Motor neuron (in vitro differentiated cells): ENCODE results near the gene OR51E2. TPM values are rescaled to one million over a fixed set of nuclear protein-coding genes. Genes with fewer than 3 reads are reported as not detected.

Experiments used
- ATAC-seq, 8 experiments: fragments of 200-7000 bp; cut with Tn5 transposase; replicated peaks in 6 of 8; 2 replicates each; pipeline ENCODE4 v1.8.0; 2021; ENCODE audit warnings: mild to moderate bottlenecking in 8 of 8, moderate library complexity in 8 of 8
- H3K27ac ChIP-seq, 2 donors: fragments of 250-450 bp; sonication (Bioruptor Pico); 2 replicates each; pipeline ENCODE4 v1.9.0; 2021; ENCODE audit warnings: antibody characterized with exemption in 2 of 2, mild to moderate bottlenecking in 2 of 2, moderate library complexity in 1 of 2
- H3K4me1 ChIP-seq, 2 donors: fragments of 250-450 bp; sonication (Bioruptor Pico); replicated peaks in 1 of 2; 2 replicates each; pipeline ENCODE4 v1.6.1; 2021; ENCODE audit warnings: antibody characterized with exemption in 2 of 2, mild to moderate bottlenecking in 2 of 2, moderate library complexity in 1 of 2
- H3K4me3 ChIP-seq, 5 donors: fragments of 250-450 bp; sonication (Bioruptor Pico); 2 replicates each; pipeline ENCODE4 v1.9.0; 2021; ENCODE audit warnings: antibody characterized with exemption in 5 of 5, mild to moderate bottlenecking in 5 of 5, moderate library complexity in 4 of 5
- WGBS, 10 experiments: fragments of 450-650 bp; shearing (Covaris generic); methylation state at CpG; one replicate each; pipeline ENCODE4 v1.0.0; 2022; 5-methylcytosine and 5-hydroxymethylcytosine counted together
- in situ Hi-C, 9 experiments: fragments of 400-800 bp; cut with MboI; loops; one replicate each; pipeline ENCODE4 v1.15.0; 2021; ENCODE audit warnings: low sequenced_read_pairs in 9 of 9, low pct_unique_long_range_greater_than_20kb in 2 of 9; ENCODE audit not compliant: unreplicated experiment in 9 of 9
- total RNA-seq, 8 experiments: library from RNA; unstranded; fragments of 300-600 nt; gene quantifications; 2 replicates each; pipeline versions ENCODE4 v1.2.3 to v1.2.4, GENCODE V29; 2022

Gene OR51E2
- total RNA-seq, 8 experiments from 2014 or later, result 0.36 to 25.3 (median 1.3) TPM; not detected in 3

GRCh38 chr11:4654635-4655369 lies 42.9 kb downstream of the OR51E2 start:
- no peaks in the 10 kb centered on the region for H3K4me1 ChIP-seq
- 0 to 91% (median 39%) methylated on average over 1 to 2 of the region's 2 CpGs; no CpG with 5 or more reads in 3 of the 10 experiments for whole genome bisulfite sequencing, 10 experiments
- ATAC-seq, result no peak
- H3K4me3 ChIP-seq, result no peak overlapping the region
- in situ Hi-C loops, result no loop called here
- H3K27ac ChIP-seq, result no peak overlapping the region

- no peak overlapping the region for H3K4me3 ChIP-seq
- H3K27ac ChIP-seq, result no peak overlapping the region
- in situ Hi-C loops, result loop anchor here in 5 of 9 experiments (10.0 to 25.0 kb wide), 5 partner anchors 340 to 1690 kb away; partner anchors contain the start of genes OR51L1 (in 1 of the 5) and OR52N2 (in 1 of the 5)
- WGBS, 10 experiments, result 8 to 100% (median 73%) methylated on average over 1 to 3 of the region's 4 CpGs; no CpG with 5 or more reads in 3 of the 10 experiments
- peak in 1 of 8 experiments; percentile 16 for ATAC-seq
- no peaks in the 10 kb centered on the region for H3K4me1 ChIP-seq
These were observed 49.9 kb downstream of the OR51E2 start for GRCh38 chr11:4647766-4648165.

- WGBS, 10 experiments, result 0 to 60% (median 59%) methylated on average over 1 of the region's 2 CpGs; no CpG with 5 or more reads in 6 of the 10 experiments
- no peak for ATAC-seq
- H3K27ac ChIP-seq, result no peak overlapping the region
- in situ Hi-C loops, result loop anchor here in 5 of 9 experiments (10.0 to 25.0 kb wide), 5 partner anchors 341 to 1691 kb away; partner anchors contain the start of genes OR51L1 (in 1 of the 5) and OR52N2 (in 1 of the 5)
- H3K4me1 ChIP-seq, result no peaks in the 10 kb centered on the region
- no peak overlapping the region for H3K4me3 ChIP-seq
These were observed 51.7 kb downstream of the OR51E2 start for GRCh38 chr11:4645974-4646373.

GRCh38 chr11:4644233-4644632 lies 53.4 kb downstream of the OR51E2 start:
- in situ Hi-C loops, result loop anchor here in 5 of 9 experiments (10.0 to 25.0 kb wide), 5 partner anchors 343 to 1693 kb away; partner anchors contain the start of genes OR51L1 (in 1 of the 5) and OR52N2 (in 1 of the 5)
- H3K4me3 ChIP-seq, result no peak overlapping the region

GRCh38 chr11:4643682-4644081 lies 54.0 kb downstream of the OR51E2 start, which contains the start of gene OR51E1:
Gene OR51E1 (plus strand): TSS chr11:4643982. CDS start chr11:4652527, 8,545 bp downstream.
- Histone ChIP-seq H3K27ac (no peak within 1 kb of the TSS), H3K4me3 (no peak within 1 kb of the TSS), H3K4me1 (no peaks in the 10 kb centered on the region)
- in situ Hi-C loops, result loop anchor here in 5 of 9 experiments (10.0 to 25.0 kb wide), 5 partner anchors 344 to 1694 kb away; partner anchors contain the start of genes OR51L1 (in 1 of the 5) and OR52N2 (in 1 of the 5)
- ATAC-seq, result no peak
- WGBS, 10 experiments, result 15 to 81% (median 20%) methylated on average over 1 to 2 of the region's 3 CpGs; no CpG with 5 or more reads in 7 of the 10 experiments

More at GRCh38 chr11:4644233-4644632, 53.4 kb downstream of the OR51E2 start:
- 93 to 100% (median 100%) methylated on average over 1 to 2 of the region's 4 CpGs; no CpG with 5 or more reads in 4 of the 10 experiments for WGBS, 10 experiments
- Histone ChIP-seq H3K27ac (no peak overlapping the region), H3K4me1 (no peaks in the 10 kb centered on the region)
- no peak for ATAC-seq

- H3K27ac ChIP-seq, result no peak overlapping the region
- in situ Hi-C loops, result loop anchor here in 5 of 9 experiments (10.0 to 25.0 kb wide), 5 partner anchors 344 to 1694 kb away; partner anchors contain the start of genes OR51L1 (in 1 of the 5) and OR52N2 (in 1 of the 5)
- no peaks in the 10 kb centered on the region for H3K4me1 ChIP-seq
- WGBS, 10 experiments, result 13 to 72% (median 37%) methylated on average over 1 to 5 of the region's 5 CpGs
- H3K4me3 ChIP-seq, result no peak overlapping the region
- peak in 3 of 8 experiments; percentile 44 to 54 (median 44) for ATAC-seq
These were observed 54.6 kb downstream of the OR51E2 start for GRCh38 chr11:4643076-4643475.

- no peak overlapping the region for H3K4me3 ChIP-seq
- no peak overlapping the region for H3K27ac ChIP-seq
- WGBS, 10 experiments, result 19 to 86% (median 59%) methylated on average over 3 to 7 of the region's 7 CpGs; no CpG with 5 or more reads in 4 of the 10 experiments
- no peaks in the 10 kb centered on the region for H3K4me1 ChIP-seq
- in situ Hi-C loops, result loop anchor here in 5 of 9 experiments (10.0 to 25.0 kb wide), 5 partner anchors 345 to 1695 kb away; partner anchors contain the start of genes OR51L1 (in 1 of the 5) and OR52N2 (in 1 of the 5)
- ATAC-seq, result no peak
These were observed 55.6 kb downstream of the OR51E2 start for GRCh38 chr11:4642043-4642442.

- Histone ChIP-seq H3K27ac (no peak overlapping the region), H3K4me1 (no peaks in the 10 kb centered on the region), H3K4me3 (no peak overlapping the region)
- in situ Hi-C loops, result loop anchor here in 5 of 9 experiments (10.0 to 25.0 kb wide), 5 partner anchors 346 to 1696 kb away; partner anchors contain the start of genes OR51L1 (in 1 of the 5) and OR52N2 (in 1 of the 5)
- 0 to 87% (median 50%) methylated on average over 1 to 5 of the region's 7 CpGs; no CpG with 5 or more reads in 3 of the 10 experiments for WGBS, 10 experiments
- peak in 1 of 8 experiments; percentile 48 for ATAC-seq
These were observed 56.2 kb downstream of the OR51E2 start for GRCh38 chr11:4641501-4641900.

- no peak for ATAC-seq
- 65 to 84% (median 80%) methylated on average over 1 to 5 of the region's 6 CpGs; no CpG with 5 or more reads in 3 of the 10 experiments for WGBS, 10 experiments
- in situ Hi-C loops, result loop anchor here in 5 of 9 experiments (5.0 to 25.0 kb wide), 7 partner anchors 182 to 1697 kb away; partner anchors contain the start of genes OR51F2 (in 3 of the 5), OR51L1 (in 1 of the 5) and OR52N2 (in 1 of the 5)
- Histone ChIP-seq H3K4me1 (no peaks in the 10 kb centered on the region), H3K4me3 (no peak overlapping the region), H3K27ac (no peak overlapping the region)
These were observed 57.7 kb downstream of the OR51E2 start for GRCh38 chr11:4639931-4640330.

GRCh38 chr11:4637662-4638047 lies 60.0 kb downstream of the OR51E2 start:
- 20 to 100% (median 74%) methylated on average over 1 to 2 of the region's 3 CpGs; no CpG with 5 or more reads in 4 of the 10 experiments for WGBS, 10 experiments
- in situ Hi-C loops, result loop anchor here in 5 of 9 experiments (5.0 to 25.0 kb wide), 7 partner anchors 185 to 1700 kb away; partner anchors contain the start of genes OR51F2 (in 3 of the 5), OR51L1 (in 1 of the 5) and OR52N2 (in 1 of the 5)
- no peak overlapping the region for H3K4me3 ChIP-seq
- no peak overlapping the region for H3K27ac ChIP-seq
- ATAC-seq, result no peak
- H3K4me1 ChIP-seq, result no peaks in the 10 kb centered on the region

- no peaks in the 10 kb centered on the region for H3K4me1 ChIP-seq
- ATAC-seq, result peak; percentile 83 to 100 (median 91)
- in situ Hi-C loops, result loop anchor here in 5 of 9 experiments (5.0 to 25.0 kb wide), 7 partner anchors 185 to 1700 kb away; partner anchors contain the start of genes OR51F2 (in 3 of the 5), OR51L1 (in 1 of the 5) and OR52N2 (in 1 of the 5)
- 2 to 92% (median 37%) methylated on average over 2 to 13 of the region's 21 CpGs; no CpG with 5 or more reads in 1 of the 10 experiments for WGBS, 10 experiments
- no peak within 1 kb of the TSS for H3K4me3 ChIP-seq
- no peak within 1 kb of the TSS for H3K27ac ChIP-seq
These were observed 60.5 kb downstream of the OR51E2 start, which contains the start of gene OR51D1 for GRCh38 chr11:4636962-4637661. Gene OR51D1 (plus strand): TSS chr11:4637477. CDS start chr11:4639791, 2,314 bp downstream.

- ATAC-seq, result no peak
- Histone ChIP-seq H3K27ac (no peak overlapping the region), H3K4me1 (no peaks in the 10 kb centered on the region), H3K4me3 (no peak overlapping the region)
- WGBS, 10 experiments, result 21 to 94% (median 60%) methylated on average over 1 to 2 of the region's 2 CpGs
- in situ Hi-C loops, result loop anchor here in 5 of 9 experiments (5.0 to 25.0 kb wide), 7 partner anchors 186 to 1701 kb away; partner anchors contain the start of genes OR51F2 (in 3 of the 5), OR51L1 (in 1 of the 5) and OR52N2 (in 1 of the 5)
These were observed 61.5 kb downstream of the OR51E2 start for GRCh38 chr11:4636136-4636535.
